H1 (cell line): ENCODE measurements around the gene DTNB. TPM values are rescaled to one million over a fixed set of nuclear protein-coding genes. Genes with fewer than 3 reads are reported as not detected.

Source experiments
- CTCF ChIA-PET: fragments of 300-600 bp; sonication (Branson Sonifier 250); formaldehyde crosslinking; loops from one replicate; lab custom pipeline; 2021; ENCODE audit not compliant: partially characterized antibody; lab: Charles Lee
- POLR2A ChIA-PET: fragments of 300-600 bp; sonication (Branson Sonifier 250); formaldehyde crosslinking; loops from one replicate; lab custom pipeline; 2021; ENCODE audit warnings: inconsistent platforms; ENCODE audit not compliant: partially characterized antibody; lab: Charles Lee
- DNase-seq, 2 experiments: peaks; one replicate each; pipeline versions ENCODE4 v3.0.0 to v3.0.0-alpha.2; 2010 to 2022; ENCODE audit warnings: low spot score in 2 of 2, low read depth in 1 of 2, mixed read lengths in 1 of 2
- FAIRE-seq: peaks from 2 replicates; lab custom pipeline; 2011; peaks lifted over from hg19 to GRCh38; lab: Jason Lieb, UNC
- H2AFZ ChIP-seq: 2 replicates; pipeline ENCODE4 v1.8.1; 2012; ENCODE audit warnings: low read length, inconsistent platforms
- H2AK5ac ChIP-seq: 2 replicates; pipeline ENCODE4 v1.6.1; 2013; ENCODE audit warnings: low read depth, low read length
- H2BK120ac ChIP-seq: replicated peaks from 2 replicates; pipeline ENCODE3; 2013; ENCODE audit warnings: low read depth, low read length, inconsistent platforms
- H2BK12ac ChIP-seq: 2 replicates; pipeline ENCODE4 v1.6.1; 2013; ENCODE audit warnings: low read depth, low read length
- H2BK15ac ChIP-seq: 2 replicates; pipeline ENCODE4 v1.6.1; 2013; ENCODE audit warnings: low read length
- H2BK20ac ChIP-seq: 2 replicates; pipeline ENCODE4 v1.6.1; 2013; ENCODE audit warnings: low read length
- H2BK5ac ChIP-seq: 2 replicates; pipeline ENCODE4 v1.6.1; 2013; ENCODE audit warnings: low read depth, low read length
- H3K14ac ChIP-seq: 2 replicates; pipeline ENCODE4 v1.6.1; 2013; ENCODE audit warnings: inconsistent platforms; ENCODE audit not compliant: insufficient read length
- H3K18ac ChIP-seq: 2 replicates; pipeline ENCODE4 v1.6.1; 2013; ENCODE audit warnings: low read length; ENCODE audit errors: extremely low read depth
- H3K23ac ChIP-seq: 2 replicates; pipeline ENCODE4 v1.6.1; 2013; ENCODE audit warnings: inconsistent platforms; ENCODE audit not compliant: insufficient read length
- H3K23me2 ChIP-seq: 2 replicates; pipeline ENCODE4 v1.6.1; 2013; ENCODE audit warnings: low read depth, low read length
- H3K27ac ChIP-seq: 2 replicates; pipeline ENCODE4 v1.6.1; 2011; ENCODE audit warnings: low read depth, low read length, inconsistent platforms
- H3K27me3 ChIP-seq, 4 experiments: replicated peaks in 1 of 4; 1 replicate in 1 of 4; 2 replicates in 3 of 4; pipeline versions ENCODE4 v1.6.1 to v1.8.1; 2011 to 2013; ENCODE audit warnings: low read length in 3 of 4, mild to moderate bottlenecking in 3 of 4, inconsistent platforms in 2 of 4, mixed read lengths in 2 of 4, moderate library complexity in 1 of 4; ENCODE audit not compliant: control insufficient read depth in 3 of 4, insufficient read depth in 3 of 4; ENCODE audit errors: extremely low read depth in 1 of 4
- H3K36me3 ChIP-seq, 4 experiments: 2 replicates each; pipeline versions ENCODE4 v1.6.1 to v1.8.1; 2011 to 2013; ENCODE audit warnings: mild to moderate bottlenecking in 4 of 4, low read length in 3 of 4, moderate library complexity in 2 of 4, control low read depth in 1 of 4, inconsistent platforms in 1 of 4; ENCODE audit not compliant: insufficient read depth in 4 of 4, control insufficient read depth in 2 of 4
- H3K4ac ChIP-seq: replicated peaks from 2 replicates; pipeline ENCODE3; 2013; ENCODE audit warnings: low read length, low read depth, mixed read lengths, inconsistent platforms; ENCODE audit not compliant: insufficient read length
- H3K4me1 ChIP-seq, 4 experiments: replicated peaks in 1 of 4; 1 replicate in 1 of 4; 2 replicates in 3 of 4; pipeline versions ENCODE4 v1.6.1 to v1.8.1; 2011 to 2013; ENCODE audit warnings: low read length in 3 of 4, inconsistent platforms in 2 of 4, mixed read lengths in 1 of 4; ENCODE audit not compliant: insufficient read depth in 4 of 4, control insufficient read depth in 3 of 4
- H3K4me2 ChIP-seq, 2 experiments: 2 replicates each; pipeline versions ENCODE4 v1.6.1 to v1.8.1; 2011 to 2013; ENCODE audit warnings: low read depth in 2 of 2, low read length in 2 of 2, control low read depth in 1 of 2, inconsistent platforms in 1 of 2, mild to moderate bottlenecking in 1 of 2; ENCODE audit not compliant: insufficient read depth in 1 of 2
- H3K4me3 ChIP-seq, 4 experiments: fragments of 200-600, 300-600 bp in 1 of 4; sonication (generic), shearing (Covaris generic), sonication (Bioruptor Twin) in 1 of 4; 2 replicates each; pipeline versions ENCODE4 v1.5.1 to v1.8.1; 2011 to 2016; ENCODE audit warnings: low read length in 4 of 4, low read depth in 3 of 4, control low read depth in 2 of 4, inconsistent platforms in 2 of 4, mild to moderate bottlenecking in 2 of 4, mixed read lengths in 1 of 4, moderate library complexity in 1 of 4; ENCODE audit not compliant: insufficient read depth in 2 of 4; ENCODE audit errors: extremely low read depth in 1 of 4
- H3K56ac ChIP-seq: replicated peaks from 2 replicates; pipeline ENCODE3; 2013; ENCODE audit warnings: low read depth, mild to moderate bottlenecking, mixed read lengths, low read length, inconsistent platforms; ENCODE audit not compliant: insufficient read length
- H3K79me1 ChIP-seq: 2 replicates; pipeline ENCODE4 v1.6.1; 2013; ENCODE audit warnings: low read depth, low read length, control low read depth
- H3K79me2 ChIP-seq, 2 experiments: 2 replicates each; pipeline versions ENCODE4 v1.6.1 to v1.8.1; 2012 to 2013; ENCODE audit warnings: low read length in 2 of 2, mild to moderate bottlenecking in 2 of 2, inconsistent platforms in 1 of 2; ENCODE audit not compliant: insufficient read depth in 2 of 2, control insufficient read depth in 1 of 2
- H3K9ac ChIP-seq, 4 experiments: replicated peaks in 1 of 4; 1 replicate in 1 of 4; 2 replicates in 3 of 4; pipeline versions ENCODE4 v1.6.1 to v1.8.1; 2011 to 2013; ENCODE audit warnings: low read depth in 3 of 4, low read length in 3 of 4, control low read depth in 2 of 4, mild to moderate bottlenecking in 2 of 4, moderate library complexity in 2 of 4, inconsistent platforms in 1 of 4; ENCODE audit errors: extremely low read depth in 1 of 4
- H3K9me3 ChIP-seq, 2 experiments: 2 replicates each; pipeline versions ENCODE4 v1.6.1 to v1.8.1; 2012 to 2013; ENCODE audit warnings: mild to moderate bottlenecking in 2 of 2, moderate library complexity in 2 of 2, control low read depth in 1 of 2, inconsistent platforms in 1 of 2, low read depth in 1 of 2, low read length in 1 of 2, mixed read lengths in 1 of 2; ENCODE audit not compliant: insufficient read depth in 2 of 2
- H4K20me1 ChIP-seq, 2 experiments: replicated peaks in 1 of 2; 2 replicates each; pipeline versions ENCODE3 to v1.8.1; 2011 to 2013; ENCODE audit warnings: inconsistent platforms in 2 of 2, low read length in 2 of 2, mild to moderate bottlenecking in 1 of 2; ENCODE audit not compliant: insufficient read depth in 2 of 2, control insufficient read depth in 1 of 2
- H4K5ac ChIP-seq: 2 replicates; pipeline ENCODE4 v1.6.1; 2013; ENCODE audit warnings: low read length, low read depth, mixed read lengths, inconsistent platforms; ENCODE audit not compliant: insufficient read length
- H4K8ac ChIP-seq: 2 replicates; pipeline ENCODE4 v1.8.0; 2013; ENCODE audit warnings: mild to moderate bottlenecking, moderate library complexity, low read length, inconsistent platforms; ENCODE audit not compliant: insufficient read depth; ENCODE audit errors: extremely low read depth
- H4K91ac ChIP-seq: replicated peaks from 2 replicates; pipeline ENCODE3; 2013; ENCODE audit warnings: low read length, mixed read lengths, inconsistent platforms; ENCODE audit not compliant: insufficient read length
- RAD21 ChIP-seq, 2 experiments: IDR thresholded peaks in 1 of 2; conservative IDR thresholded peaks in 1 of 2; 2 replicates each; pipeline ENCODE4 v1.6.1; 2011; ENCODE audit warnings: low read depth in 2 of 2, low read length in 2 of 2, improper control_type of control experiment in 1 of 2, inconsistent platforms in 1 of 2, mild to moderate bottlenecking in 1 of 2, moderate library complexity in 1 of 2
- RBBP5 ChIP-seq: IDR thresholded peaks from 2 replicates; pipeline ENCODE4 v1.7.1; 2012; ENCODE audit warnings: low read depth, mild to moderate bottlenecking, inconsistent platforms, low read length, moderate library complexity, borderline replicate concordance
- WGBS, 2 experiments: shearing (Covaris generic) in 1 of 2; methylation state at CpG; one replicate each; pipeline versions ENCODE4 v1.1.6 to v1.1.7; 2013 to 2015; ENCODE audit warnings: low lambda C conversion rate in 2 of 2, mixed read lengths in 2 of 2, inconsistent platforms in 1 of 2, low coverage in 1 of 2, missing lambda C conversion rate in 1 of 2; ENCODE audit not compliant: insufficient replicate concordance in 2 of 2, insufficient coverage in 1 of 2, insufficient read length in 1 of 2; ENCODE audit errors: extremely low coverage in 1 of 2, missing lambda C conversion rate in 1 of 2; 5-methylcytosine and 5-hydroxymethylcytosine counted together
- polyA plus RNA-seq, 7 experiments: library from polyadenylated mRNA; depleted of rRNA in 3 of 7; stranded (reverse) in 5 of 7; unstranded in 2 of 7; fragments of >200 nt in 5 of 7; fragments of 200-250 nt in 2 of 7; gene quantifications; 1 replicate in 5 of 7; 2 replicates in 1 of 7; 4 replicates in 1 of 7; pipeline versions ENCODE4 v1.2.1 to v1.2.3, GENCODE V29; 2011 to 2013; ENCODE audit warnings: missing spikeins in 2 of 7, mixed read lengths in 2 of 7
- total RNA-seq: library from RNA; stranded (reverse); fragmentation: NEBNext Ultra II Directional; extraction: Animal tissue kit (Norgen Biotek cat#: 25700); gene quantifications from 2 replicates; pipeline ENCODE4 v1.2.1, GENCODE V29; 2021
- TF ChIP-seq, protein P1 (sequence below), 3 experiments: IDR thresholded peaks; 1 replicate in 2 of 3; 2 replicates in 1 of 3; pipeline versions ENCODE4 v1.5.1 to v1.6.1; 2011; ENCODE audit warnings: low read length in 3 of 3, mild to moderate bottlenecking in 3 of 3, inconsistent platforms in 2 of 3, low read depth in 1 of 3, moderate library complexity in 1 of 3; ENCODE audit not compliant: insufficient read depth in 1 of 3; ENCODE audit errors: control extremely low read depth in 1 of 3

The DTNB gene
- total and polyA plus RNA-seq, 2 of the 8 experiments (the other 6 are each of a cell fraction or from before 2014, with no cell fraction given): 39.6 to 49.5 TPM

DNA sequence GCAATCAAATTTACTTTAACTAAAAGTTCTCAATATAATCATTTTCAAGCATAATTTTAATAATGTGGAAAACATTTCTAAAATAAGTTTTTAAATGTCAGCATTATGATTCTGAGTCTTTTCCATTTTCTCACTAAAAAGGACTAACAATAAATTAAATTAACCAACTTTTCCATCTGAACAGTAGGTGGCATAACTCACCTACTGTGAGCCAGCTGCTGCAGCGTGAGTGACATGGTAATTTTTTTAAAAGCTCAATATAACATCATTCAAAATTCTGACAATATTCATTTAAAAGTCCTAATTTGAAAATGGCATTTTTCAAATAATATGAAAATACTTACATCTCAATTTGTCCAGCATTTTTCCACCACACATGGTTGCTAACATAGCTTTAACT, 66.5 kb downstream of the DTNB start:
- H4K20me1 ChIP-seq: peaks cover 0 to 3% of the 10 kb centered on the region in 2 experiments
- no peak overlapping the region for H3K56ac ChIP-seq
- FAIRE-seq: no peak
- 47% methylated on average over 1 of the region's 1 CpG; no CpG with 5 or more reads in 1 of the 2 experiments for WGBS, 2 experiments
- ChIA-PET CTCF (interaction anchor here (0.7 to 5.7 kb wide), 26 partner anchors 8 to 1330 kb away, joined by 3 to 72 read pairs (median 6); no protein-coding TSS in a partner anchor), POLR2A (interaction anchor here (0.7 to 1.2 kb wide), 2 partner anchors 9 to 230 kb away, joined by 4 read pairs; no protein-coding TSS in a partner anchor)
- H3K9me3 ChIP-seq: no peaks in the 10 kb centered on the region
- H3K23ac ChIP-seq: no peak overlapping the region
- H3K4me3 ChIP-seq: no peak overlapping the region
- no peak overlapping the region for H2BK15ac ChIP-seq
- H4K5ac ChIP-seq: no peak overlapping the region
- DNase-seq: no peak
- H3K79me1 ChIP-seq: no peaks in the 10 kb centered on the region
- H4K91ac ChIP-seq: no peak overlapping the region
- no peak overlapping the region for H2AK5ac ChIP-seq
- no peak overlapping the region for H3K18ac ChIP-seq
- peaks cover 0 to 6% of the 10 kb centered on the region in 2 experiments; a peak in 1 of 4 replicates for H3K79me2 ChIP-seq
- H3K36me3 ChIP-seq: no peaks in the 10 kb centered on the region
- no peak overlapping the region for H3K4ac ChIP-seq
- H3K9ac ChIP-seq: no peak overlapping the region
- no peak for TF ChIP-seq RBBP5
- TF ChIP-seq RAD21 (IDR thresholded peaks at IDR 0.05 in 1 of 2, conservative IDR thresholded peaks at IDR 0.05 in 1 of 2; ENCODE audit: low read depth in 2 of 2, low read length in 2 of 2): peak; percentile 73 to 79
- TF ChIP-seq, protein P1, sequence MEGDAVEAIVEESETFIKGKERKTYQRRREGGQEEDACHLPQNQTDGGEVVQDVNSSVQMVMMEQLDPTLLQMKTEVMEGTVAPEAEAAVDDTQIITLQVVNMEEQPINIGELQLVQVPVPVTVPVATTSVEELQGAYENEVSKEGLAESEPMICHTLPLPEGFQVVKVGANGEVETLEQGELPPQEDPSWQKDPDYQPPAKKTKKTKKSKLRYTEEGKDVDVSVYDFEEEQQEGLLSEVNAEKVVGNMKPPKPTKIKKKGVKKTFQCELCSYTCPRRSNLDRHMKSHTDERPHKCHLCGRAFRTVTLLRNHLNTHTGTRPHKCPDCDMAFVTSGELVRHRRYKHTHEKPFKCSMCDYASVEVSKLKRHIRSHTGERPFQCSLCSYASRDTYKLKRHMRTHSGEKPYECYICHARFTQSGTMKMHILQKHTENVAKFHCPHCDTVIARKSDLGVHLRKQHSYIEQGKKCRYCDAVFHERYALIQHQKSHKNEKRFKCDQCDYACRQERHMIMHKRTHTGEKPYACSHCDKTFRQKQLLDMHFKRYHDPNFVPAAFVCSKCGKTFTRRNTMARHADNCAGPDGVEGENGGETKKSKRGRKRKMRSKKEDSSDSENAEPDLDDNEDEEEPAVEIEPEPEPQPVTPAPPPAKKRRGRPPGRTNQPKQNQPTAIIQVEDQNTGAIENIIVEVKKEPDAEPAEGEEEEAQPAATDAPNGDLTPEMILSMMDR (IDR thresholded peaks at IDR 0.05; ENCODE audit: control extremely low read depth in 1 of 3, insufficient read depth in 1 of 3, low read depth in 1 of 3, low read length in 3 of 3): peak in 2 of 3 experiments; percentile 40 to 46; a peak in 3 of 4 replicates
- no peaks in the 10 kb centered on the region for H3K27me3 ChIP-seq
- no peak overlapping the region for H4K8ac ChIP-seq
- no peaks in the 10 kb centered on the region for H3K4me1 ChIP-seq
- H2BK120ac ChIP-seq: no peak overlapping the region
- H3K27ac ChIP-seq: no peak overlapping the region
- H2AFZ ChIP-seq: no peak overlapping the region
- no peak overlapping the region for H2BK20ac ChIP-seq
- H3K14ac ChIP-seq: no peak overlapping the region
- no peak overlapping the region for H3K4me2 ChIP-seq
- H2BK12ac ChIP-seq: no peak overlapping the region
- H3K23me2 ChIP-seq: no peaks in the 10 kb centered on the region
- no peak overlapping the region for H2BK5ac ChIP-seq
